Suprapubic skin (tissue), 4 donors: ENCODE data around the gene ZSCAN20. TPM values are rescaled to one million over a fixed set of nuclear protein-coding genes. Genes with fewer than 3 reads are reported as not detected.

Source experiments
- DNase-seq, 2 donors: peaks; one replicate each; pipeline ENCODE4 v3.0.0-alpha.2; 2019; ENCODE audit warnings: low spot score in 2 of 2
- H3K27ac ChIP-seq: fragments of 200-600 bp; sonication (generic); one replicate; pipeline ENCODE4 v1.5.1; 2019
- H3K27me3 ChIP-seq: fragments of 200-600 bp; sonication (generic); one replicate; pipeline ENCODE4 v1.5.1; 2019
- H3K36me3 ChIP-seq: fragments of 200-600 bp; sonication (generic); one replicate; pipeline ENCODE4 v1.5.1; 2019
- H3K4me1 ChIP-seq: fragments of 200-600 bp; sonication (generic); one replicate; pipeline ENCODE4 v1.5.1; 2019
- H3K4me3 ChIP-seq: fragments of 200-600 bp; sonication (generic); one replicate; pipeline ENCODE4 v1.5.1; 2019; ENCODE audit warnings: mild to moderate bottlenecking
- H3K9me3 ChIP-seq: fragments of 200-600 bp; sonication (generic); one replicate; pipeline ENCODE4 v1.5.1; 2019
- CTCF ChIP-seq, 2 donors: fragments of 200-600 bp in 1 of 2; fragments of 450-650 bp in 1 of 2; sonication (generic) in 1 of 2; IDR thresholded peaks; one replicate each; pipeline ENCODE4 v1.5.1; 2016 to 2019; ENCODE audit warnings: antibody characterized with exemption in 2 of 2, mild to moderate bottlenecking in 1 of 2, moderate library complexity in 1 of 2
- EP300 ChIP-seq: sonication (generic); formaldehyde crosslinking; IDR thresholded peaks from one replicate; pipeline ENCODE4 v1.6.1; 2017; ENCODE audit warnings: antibody characterized with exemption
- POLR2A ChIP-seq, 2 donors: fragments of 450-650 bp; IDR thresholded peaks; one replicate each; pipeline ENCODE4 v1.6.1; 2017; ENCODE audit warnings: antibody characterized with exemption in 2 of 2, mild to moderate bottlenecking in 2 of 2, moderate library complexity in 2 of 2
- POLR2AphosphoS5 ChIP-seq, 3 donors: sonication (generic); formaldehyde crosslinking; IDR thresholded peaks; one replicate each; pipeline ENCODE4 v1.6.1; 2017; ENCODE audit warnings: antibody characterized with exemption in 3 of 3
- WGBS: methylation state at CpG from one replicate; pipeline ENCODE4 v1.1.5; 2018; 5-methylcytosine and 5-hydroxymethylcytosine counted together
- total RNA-seq, 4 donors: library from RNA; depleted of rRNA; stranded (reverse); fragments of >200 nt; gene quantifications; one replicate each; pipeline ENCODE4 v1.1.0, GENCODE V29; 2016

ZSCAN20 gene
- total RNA-seq, 4 donors from 2014 or later = 1.4 to 7.0 (median 3.2) TPM

- no peak overlapping the region for H3K27ac ChIP-seq
- H3K36me3 ChIP-seq = no peaks in the 10 kb centered on the region
- H3K9me3 ChIP-seq = no peaks in the 10 kb centered on the region
- no peak overlapping the region for H3K4me3 ChIP-seq
- H3K27me3 ChIP-seq = no peaks in the 10 kb centered on the region
- DNase-seq = no peak
- no peaks in the 10 kb centered on the region for H3K4me1 ChIP-seq
- WGBS = 71% methylated on average over 2 of the region's 2 CpGs
- TF ChIP-seq POLR2AphosphoS5 (IDR thresholded peaks at IDR 0.05) = no peak
- TF ChIP-seq POLR2A (IDR thresholded peaks at IDR 0.05) = no peak
- no peak for TF ChIP-seq EP300
- TF ChIP-seq CTCF (IDR thresholded peaks at IDR 0.05) = no peak
Measured at GRCh38 chr1:33501309-33501708, 28.9 kb downstream of the ZSCAN20 start.

- TF ChIP-seq EP300 = no peak
- TF ChIP-seq POLR2A (IDR thresholded peaks at IDR 0.05) = no peak
- no peak for TF ChIP-seq POLR2AphosphoS5 (IDR thresholded peaks at IDR 0.05)
- no peak for TF ChIP-seq CTCF (IDR thresholded peaks at IDR 0.05)
- WGBS = 93% methylated on average over 5 of the region's 8 CpGs
Measured at GRCh38 chr1:33501774-33502173, 29.3 kb downstream of the ZSCAN20 start.

GRCh38 chr1:33502726-33503125, 30.3 kb downstream of the ZSCAN20 start:
- Histone ChIP-seq H3K4me3 (no peak overlapping the region), H3K9me3 (no peaks in the 10 kb centered on the region), H3K27me3 (no peaks in the 10 kb centered on the region), H3K36me3 (no peaks in the 10 kb centered on the region), H3K27ac (no peak overlapping the region), H3K4me1 (no peaks in the 10 kb centered on the region)
- 80% methylated on average over 5 of the region's 5 CpGs for WGBS
- DNase-seq = no peak
- no peak for TF ChIP-seq EP300
- TF ChIP-seq CTCF (IDR thresholded peaks at IDR 0.05) = no peak
- no peak for TF ChIP-seq POLR2A (IDR thresholded peaks at IDR 0.05)
- TF ChIP-seq POLR2AphosphoS5 (IDR thresholded peaks at IDR 0.05) = no peak

More at GRCh38 chr1:33501774-33502173, 29.3 kb downstream of the ZSCAN20 start:
- Histone ChIP-seq H3K4me1 (no peaks in the 10 kb centered on the region), H3K27me3 (no peaks in the 10 kb centered on the region), H3K9me3 (no peaks in the 10 kb centered on the region), H3K27ac (no peak overlapping the region), H3K36me3 (no peaks in the 10 kb centered on the region), H3K4me3 (no peak overlapping the region)
- DNase-seq = no peak

GRCh38 chr1:33503506-33503905, 31.1 kb downstream of the ZSCAN20 start:
- Histone ChIP-seq H3K27me3 (no peaks in the 10 kb centered on the region), H3K4me1 (no peaks in the 10 kb centered on the region), H3K4me3 (no peak overlapping the region), H3K36me3 (no peaks in the 10 kb centered on the region), H3K9me3 (no peaks in the 10 kb centered on the region), H3K27ac (no peak overlapping the region)
- DNase-seq = no peak
- TF ChIP-seq CTCF (IDR thresholded peaks at IDR 0.05) = no peak
- no peak for TF ChIP-seq EP300
- no peak for TF ChIP-seq POLR2A (IDR thresholded peaks at IDR 0.05)
- TF ChIP-seq POLR2AphosphoS5 (IDR thresholded peaks at IDR 0.05) = no peak
- 55% methylated on average over 1 of the region's 1 CpG for WGBS

GRCh38 chr1:33507661-33508060, 35.2 kb downstream of the ZSCAN20 start:
- WGBS = 100% methylated on average over 3 of the region's 3 CpGs
- no peak for TF ChIP-seq CTCF (IDR thresholded peaks at IDR 0.05)
- TF ChIP-seq POLR2A (IDR thresholded peaks at IDR 0.05) = no peak
- no peak for TF ChIP-seq POLR2AphosphoS5 (IDR thresholded peaks at IDR 0.05)
- no peak for TF ChIP-seq EP300
- DNase-seq = no peak
- Histone ChIP-seq H3K36me3 (no peaks in the 10 kb centered on the region), H3K4me3 (no peak overlapping the region), H3K27me3 (no peaks in the 10 kb centered on the region), H3K27ac (no peak overlapping the region), H3K9me3 (no peaks in the 10 kb centered on the region), H3K4me1 (no peaks in the 10 kb centered on the region)
